Cardiac fibroblast (primary cell): ENCODE data around the gene ERN1.

Source experiments
- DNase-seq, 2 donors: peaks; one replicate each; pipeline versions ENCODE4 v3.0.0 to v3.0.0-alpha.2; 2010; ENCODE audit warnings: low read depth in 2 of 2
- H3K4me3 ChIP-seq, 2 donors: replicated peaks in 1 of 2; 1 replicate in 1 of 2; 2 replicates in 1 of 2; pipeline ENCODE4 v1.5.1; 2011; ENCODE audit warnings: low read depth in 2 of 2, low read length in 2 of 2, mild to moderate bottlenecking in 2 of 2, moderate library complexity in 1 of 2
- TF ChIP-seq, protein P1 (sequence below): IDR thresholded peaks from one replicate; pipeline ENCODE4 v1.5.1; 2011; ENCODE audit warnings: low read depth, mild to moderate bottlenecking, low read length, inconsistent platforms

ERN1 gene

DNA sequence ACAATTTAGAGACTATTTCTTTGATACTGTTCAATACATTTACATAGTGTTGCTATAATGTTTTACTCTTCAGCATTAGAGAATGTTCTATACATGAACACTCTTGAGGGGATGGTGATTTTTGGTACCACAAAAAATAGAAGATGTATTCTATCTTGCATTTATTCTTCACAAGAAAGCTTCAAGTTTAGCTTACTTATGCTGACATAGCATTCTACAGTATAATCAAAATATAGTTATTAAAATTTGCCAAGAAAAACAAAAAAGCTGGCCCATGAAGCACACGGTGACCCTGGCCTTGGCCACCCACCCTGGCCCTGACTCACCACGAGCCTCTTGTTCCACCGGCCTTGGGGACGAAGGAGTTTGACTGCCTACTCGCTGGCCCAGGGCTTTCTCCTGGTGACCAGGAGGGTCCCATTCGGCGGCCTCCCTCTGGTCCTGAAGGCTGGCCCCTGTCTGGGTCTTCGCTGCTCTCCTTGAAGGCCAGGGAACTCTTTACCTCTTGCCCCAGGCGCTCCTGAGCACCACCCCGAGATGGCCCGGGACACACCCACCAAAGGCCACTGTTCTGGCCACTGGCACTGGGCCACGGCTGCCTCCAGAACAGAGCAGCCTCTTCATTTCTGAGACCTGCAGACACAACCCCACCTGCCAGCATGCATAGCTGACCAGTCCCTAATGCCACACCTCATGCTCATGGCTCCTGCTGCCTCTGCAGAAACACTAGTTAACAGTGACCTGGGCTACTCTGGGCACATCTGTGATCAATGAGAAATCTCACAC, 87.1 kb downstream of the ERN1 start:
- TF ChIP-seq, protein P1, sequence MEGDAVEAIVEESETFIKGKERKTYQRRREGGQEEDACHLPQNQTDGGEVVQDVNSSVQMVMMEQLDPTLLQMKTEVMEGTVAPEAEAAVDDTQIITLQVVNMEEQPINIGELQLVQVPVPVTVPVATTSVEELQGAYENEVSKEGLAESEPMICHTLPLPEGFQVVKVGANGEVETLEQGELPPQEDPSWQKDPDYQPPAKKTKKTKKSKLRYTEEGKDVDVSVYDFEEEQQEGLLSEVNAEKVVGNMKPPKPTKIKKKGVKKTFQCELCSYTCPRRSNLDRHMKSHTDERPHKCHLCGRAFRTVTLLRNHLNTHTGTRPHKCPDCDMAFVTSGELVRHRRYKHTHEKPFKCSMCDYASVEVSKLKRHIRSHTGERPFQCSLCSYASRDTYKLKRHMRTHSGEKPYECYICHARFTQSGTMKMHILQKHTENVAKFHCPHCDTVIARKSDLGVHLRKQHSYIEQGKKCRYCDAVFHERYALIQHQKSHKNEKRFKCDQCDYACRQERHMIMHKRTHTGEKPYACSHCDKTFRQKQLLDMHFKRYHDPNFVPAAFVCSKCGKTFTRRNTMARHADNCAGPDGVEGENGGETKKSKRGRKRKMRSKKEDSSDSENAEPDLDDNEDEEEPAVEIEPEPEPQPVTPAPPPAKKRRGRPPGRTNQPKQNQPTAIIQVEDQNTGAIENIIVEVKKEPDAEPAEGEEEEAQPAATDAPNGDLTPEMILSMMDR = no peak
- DNase-seq = peak in 1 of 2 donors; percentile 14
- no peak overlapping the region for H3K4me3 ChIP-seq

GRCh38 chr17:64041912-64042311, 88.0 kb downstream of the ERN1 start:
- DNase-seq = no peak
- H3K4me3 ChIP-seq = no peak overlapping the region
- TF ChIP-seq, protein P1 = no peak

DNA sequence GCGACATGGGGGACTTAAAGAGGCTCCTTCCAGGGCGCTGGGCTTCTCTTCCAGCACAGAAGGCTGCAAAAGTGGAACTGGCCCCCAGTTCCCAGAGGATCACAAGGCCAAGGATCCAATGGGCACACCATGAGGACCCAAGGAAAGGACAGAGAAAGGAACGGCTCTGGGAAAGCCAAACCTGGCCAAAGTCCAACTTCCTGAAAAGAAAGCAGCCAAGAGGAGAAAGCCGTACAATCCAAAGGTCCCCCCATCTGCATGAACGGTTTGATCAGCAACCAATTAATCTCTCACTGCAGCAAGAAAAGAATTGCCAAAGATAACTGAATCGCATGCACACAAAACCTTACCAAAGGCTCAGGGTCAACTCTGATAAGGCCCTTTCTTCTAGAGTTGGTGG, 89.7 kb downstream of the ERN1 start:
- no peak for DNase-seq
- TF ChIP-seq, protein P1 = no peak
- H3K4me3 ChIP-seq = no peak overlapping the region

- DNase-seq = no peak
- H3K4me3 ChIP-seq = no peak overlapping the region
- TF ChIP-seq, protein P1 = no peak
Measured at GRCh38 chr17:64039106-64039400, 90.9 kb downstream of the ERN1 start.

- H3K4me3 ChIP-seq = no peak overlapping the region
- TF ChIP-seq, protein P1 = no peak
- DNase-seq = no peak
Measured at GRCh38 chr17:64038331-64039105, 91.4 kb downstream of the ERN1 start.

DNA sequence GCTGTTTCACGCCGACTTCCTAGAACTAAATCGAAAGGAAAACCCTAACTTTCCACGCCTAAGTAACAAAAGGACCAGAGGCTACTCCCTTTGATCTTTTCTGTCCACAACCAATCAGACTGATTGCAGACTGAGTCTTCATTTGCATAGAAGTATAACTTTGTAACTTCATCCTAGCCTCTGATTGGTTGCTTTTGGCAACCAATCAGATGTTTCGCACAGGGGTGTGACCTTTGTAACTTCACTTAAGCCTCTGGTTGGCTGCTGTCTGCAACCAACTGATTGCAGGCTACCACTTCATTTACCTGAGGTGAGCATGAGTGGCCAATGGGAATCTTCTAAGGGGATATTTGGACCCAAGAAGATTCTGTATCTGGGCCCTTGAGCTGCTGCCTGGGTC, 92.1 kb downstream of the ERN1 start:
- TF ChIP-seq, protein P1 = no peak
- no peak for DNase-seq
- no peak overlapping the region for H3K4me3 ChIP-seq
